Panc1 (cell line): ENCODE results near the gene BACH2. TPM values are rescaled to one million over a fixed set of nuclear protein-coding genes. Genes with fewer than 3 reads are reported as not detected.

Source experiments
- ATAC-seq: fragments of 200-7000 bp; cut with Tn5 transposase; 2 replicates; pipeline ENCODE4 v1.9.1; 2020; ENCODE audit warnings: mild to moderate bottlenecking, moderate library complexity
- BruUV-seq: library from RNA; stranded (reverse); fragments of 400-500 nt; replicated peaks from 2 replicates; lab custom pipeline; 2021; lab: Mats Ljungman, UMichigan
- CTCF ChIA-PET: fragments of 300-600 bp; sonication (Branson Sonifier 250); formaldehyde crosslinking; loops from one replicate; lab custom pipeline; 2022; ENCODE audit warnings: antibody characterized with exemption; lab: Charles Lee
- POLR2A ChIA-PET: fragments of 300-600 bp; sonication (Branson Sonifier 250); formaldehyde crosslinking; loops from one replicate; lab custom pipeline; 2022; ENCODE audit warnings: antibody characterized with exemption; lab: Charles Lee
- DNase-seq: peaks from one replicate; pipeline ENCODE4 v3.0.0-alpha.2; 2010; ENCODE audit warnings: low read depth, low spot score
- H3K27ac ChIP-seq: 2 replicates; pipeline ENCODE4 v1.5.1; 2011; ENCODE audit warnings: mild to moderate bottlenecking, low read length, inconsistent platforms
- H3K27me3 ChIP-seq: fragments of 200-500 bp; sonication (Bioruptor generic); 2 replicates; pipeline ENCODE4 v1.6.0; 2014; ENCODE audit warnings: low read length, inconsistent platforms; ENCODE audit not compliant: control insufficient read depth, insufficient read depth
- H3K36me3 ChIP-seq: fragments of 200-500 bp; sonication (Bioruptor generic); 2 replicates; pipeline ENCODE4 v1.5.1; 2014; ENCODE audit warnings: inconsistent platforms, mild to moderate bottlenecking, low read length, moderate library complexity; ENCODE audit not compliant: control insufficient read depth, insufficient read depth
- H3K4me1 ChIP-seq: 2 replicates; pipeline ENCODE4 v1.5.1; 2011; ENCODE audit warnings: inconsistent platforms, mild to moderate bottlenecking, low read length, moderate library complexity; ENCODE audit not compliant: control insufficient read depth, insufficient read depth
- H3K4me3 ChIP-seq, 2 experiments: 2 replicates each; pipeline ENCODE4 v1.5.1; 2011 to 2012; ENCODE audit warnings: low read depth in 2 of 2, low read length in 2 of 2, mild to moderate bottlenecking in 2 of 2, inconsistent platforms in 1 of 2, moderate library complexity in 1 of 2
- H3K9me3 ChIP-seq: fragments of 200-500 bp; sonication (Bioruptor generic); 2 replicates; pipeline ENCODE4 v1.5.1; 2014; ENCODE audit warnings: low read depth, mild to moderate bottlenecking, inconsistent platforms, low read length, moderate library complexity; ENCODE audit not compliant: control insufficient read depth, insufficient read depth
- CTCF ChIP-seq: fragments of 450-650 bp; IDR thresholded peaks from 2 replicates; pipeline ENCODE4 v1.5.1; 2017; ENCODE audit warnings: mild to moderate bottlenecking
- POLR2AphosphoS5 ChIP-seq: IDR thresholded peaks from 2 replicates; pipeline ENCODE4 v1.6.1; 2012; ENCODE audit warnings: mild to moderate bottlenecking, low read depth, low read length, moderate library complexity
- REST ChIP-seq, 2 experiments: IDR thresholded peaks; 2 replicates each; pipeline ENCODE4 v1.6.1; 2011 to 2012; ENCODE audit warnings: low read depth in 2 of 2, control low read depth in 1 of 2, low read length in 1 of 2, mild to moderate bottlenecking in 1 of 2, moderate library complexity in 1 of 2; ENCODE audit not compliant: insufficient read depth in 1 of 2
- SIN3A ChIP-seq: IDR thresholded peaks from 2 replicates; pipeline ENCODE4 v1.6.1; 2012; ENCODE audit warnings: low read depth, mild to moderate bottlenecking, low read length, moderate library complexity, borderline replicate concordance; ENCODE audit not compliant: insufficient read depth
- TCF7L2 ChIP-seq: IDR thresholded peaks from 2 replicates; pipeline ENCODE4 v1.6.1; 2011; ENCODE audit warnings: mild to moderate bottlenecking, low read depth, low read length, inconsistent platforms
- in situ Hi-C: cut with HindIII; loops from 2 replicates; pipeline ENCODE4 v1.10.0; 2016; ENCODE audit warnings: low sequenced_read_pairs, low pct_unique_long_range_greater_than_20kb
- intact Hi-C: fragments of 100-400 bp; cut with micrococcal nuclease; formaldehyde crosslinking; loops from one replicate; pipeline ENCODE4 v1.10.0; 2022; ENCODE audit not compliant: unreplicated experiment
- microRNA-seq: library from miRNA; unstranded; fragments of <30 nt; microRNA quantifications from one replicate; pipeline ENCODE4 v1.1.0, GENCODE V29; 2020; ENCODE audit not compliant: unreplicated experiment
- total RNA-seq: library from RNA; stranded (reverse); gene quantifications from one replicate; pipeline ENCODE4 v1.2.1, GENCODE V29; 2021; ENCODE audit not compliant: unreplicated experiment

The BACH2 gene
- total RNA-seq, 1 experiment from 2014 or later: 1.6 TPM

- ChIA-PET CTCF (no interaction called here), POLR2A (no interaction called here)
- intact Hi-C loops (no loop called here), in situ Hi-C loops (no loop called here)
- DNase-seq (no peak), ATAC-seq (peak; percentile 34; the same call in 1 of the 2 replicates)
- Histone ChIP-seq H3K4me1 (no peaks in the 10 kb centered on the region), H3K9me3 (no peaks in the 10 kb centered on the region), H3K36me3 (no peaks in the 10 kb centered on the region), H3K27me3 (no peaks in the 10 kb centered on the region; the same call in 1 of the 2 replicates), H3K27ac (no peak overlapping the region), H3K4me3 (no peak overlapping the region)
- no peak for TF ChIP-seq REST (IDR thresholded peaks at IDR 0.05; ENCODE audit: insufficient read depth in 1 of 2, low read depth in 2 of 2, low read length in 1 of 2)
- no TSS peak for BruUV-seq
Measured at GRCh38 chr6:89887452-89888137, 409.0 kb downstream of the BACH2 start.

- BruUV-seq: no TSS peak
- Histone ChIP-seq H3K27ac (no peak overlapping the region), H3K36me3 (no peaks in the 10 kb centered on the region), H3K4me1 (no peaks in the 10 kb centered on the region), H3K4me3 (no peak overlapping the region), H3K9me3 (no peaks in the 10 kb centered on the region), H3K27me3 (no peaks in the 10 kb centered on the region; the same call in 1 of the 2 replicates)
- POLR2A ChIA-PET: no interaction called here
- in situ Hi-C loops (no loop called here), intact Hi-C loops (no loop called here)
- TF ChIP-seq POLR2AphosphoS5: no peak
- no peak for TF ChIP-seq REST (IDR thresholded peaks at IDR 0.05; ENCODE audit: insufficient read depth in 1 of 2, low read depth in 2 of 2, low read length in 1 of 2)
- TF ChIP-seq CTCF: no peak
- no peak for TF ChIP-seq TCF7L2
- no peak for TF ChIP-seq SIN3A
- DNase-seq: no peak
- CTCF ChIA-PET: interaction anchor here (0.6 to 0.7 kb wide), 2 partner anchors 54 to 93 kb away, joined by 4 to 10 read pairs; no protein-coding TSS in a partner anchor
- no peak for ATAC-seq
Measured at GRCh38 chr6:89886378-89887120, 410.1 kb downstream of the BACH2 start.

Small RNA genes within 50 kb of the gene (microRNA-seq; reads per million reads assigned to microRNA genes)
- gene MIR4464: not detected
